Measurements from ENCODE around the gene ANKFN1. TPM values are rescaled to one million over a fixed set of nuclear protein-coding genes. Genes with fewer than 3 reads are reported as not detected.

ANKFN1 gene
- total RNA-seq, 1 experiment from 2014 or later, result not detected

- Histone ChIP-seq H3K27me3 (ENCODE audit: control insufficient read depth, insufficient read depth, low read length) (no peaks in the 10 kb centered on the region), H3K4me3 (ENCODE audit: insufficient read depth, low read depth, low read length) (no peak overlapping the region), H3K36me3 (replicated peaks; ENCODE audit: control insufficient read depth, insufficient read depth, low read length) (no peaks in the 10 kb centered on the region)
- no peak for DNase-seq
Observed at GRCh38 chr17:56310782-56311181, 157.5 kb downstream of the ANKFN1 start.

GRCh38 chr17:56313201-56313600, 159.9 kb downstream of the ANKFN1 start:
- no peaks in the 10 kb centered on the region for H3K27me3 ChIP-seq (ENCODE audit: control insufficient read depth, insufficient read depth, low read length)
- no peak for DNase-seq
- no peak overlapping the region for H3K4me3 ChIP-seq (ENCODE audit: insufficient read depth, low read depth, low read length)
- no peaks in the 10 kb centered on the region for H3K36me3 ChIP-seq (replicated peaks; ENCODE audit: control insufficient read depth, insufficient read depth, low read length)

DNA sequence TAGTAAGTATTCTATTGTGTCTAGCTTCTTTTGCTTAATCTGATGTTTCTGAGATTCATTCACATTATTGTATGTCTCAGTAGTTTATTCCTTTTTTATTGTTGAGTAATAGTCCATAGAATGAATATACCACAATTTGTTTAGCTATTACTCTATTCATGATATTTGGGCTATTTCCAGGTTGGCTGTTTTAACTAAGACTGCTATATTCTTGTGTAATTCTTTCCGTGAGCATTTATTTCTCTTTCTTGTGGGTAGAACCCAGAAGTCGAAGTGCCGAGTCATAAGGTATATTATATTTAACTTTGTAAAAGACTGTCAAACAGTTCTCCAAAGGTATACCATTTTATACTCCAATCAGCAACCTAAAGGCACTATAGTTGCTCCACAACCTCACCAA, 160.8 kb downstream of the ANKFN1 start:
- Histone ChIP-seq H3K4me3 (ENCODE audit: insufficient read depth, low read depth, low read length) (no peak overlapping the region), H3K36me3 (replicated peaks; ENCODE audit: control insufficient read depth, insufficient read depth, low read length) (no peaks in the 10 kb centered on the region), H3K27me3 (ENCODE audit: control insufficient read depth, insufficient read depth, low read length) (no peaks in the 10 kb centered on the region)
- DNase-seq, result no peak

DNA sequence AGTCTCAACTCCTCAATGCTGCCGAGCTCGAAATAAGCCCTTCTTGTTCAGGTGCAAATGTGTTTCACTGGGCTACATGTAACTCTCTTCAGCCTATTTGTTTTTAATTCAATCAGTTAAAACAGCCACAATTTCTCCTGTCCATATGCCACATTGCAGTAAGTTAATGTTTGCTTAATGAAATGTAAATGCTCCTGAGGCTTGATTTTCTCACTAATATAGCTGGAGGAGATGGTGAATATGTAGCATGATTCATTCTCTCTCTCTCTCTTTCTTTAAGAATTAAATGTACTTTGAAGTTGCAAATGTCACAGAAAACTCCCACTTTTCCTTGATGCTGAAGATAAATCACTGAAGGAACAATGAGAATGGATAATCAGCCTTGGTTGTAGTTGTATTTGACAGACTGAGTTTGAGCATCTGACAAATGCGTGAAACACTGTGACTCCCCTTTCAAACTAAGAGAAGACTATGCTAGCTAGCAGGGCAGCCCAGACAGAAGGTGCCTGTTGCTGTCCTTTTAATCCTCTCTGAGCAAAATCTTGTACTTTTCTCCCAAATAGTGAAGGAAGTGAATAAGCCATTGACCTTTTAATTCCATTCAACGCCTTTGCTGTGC, 161.8 kb downstream of the ANKFN1 start:
- no peak for DNase-seq
- H3K36me3 ChIP-seq (replicated peaks; ENCODE audit: control insufficient read depth, insufficient read depth, low read length), result no peaks in the 10 kb centered on the region
- H3K4me3 ChIP-seq (ENCODE audit: insufficient read depth, low read depth, low read length), result no peak overlapping the region
- H3K27me3 ChIP-seq (ENCODE audit: control insufficient read depth, insufficient read depth, low read length), result no peaks in the 10 kb centered on the region

- no peak overlapping the region for H3K4me3 ChIP-seq (ENCODE audit: insufficient read depth, low read depth, low read length)
- H3K36me3 ChIP-seq (replicated peaks; ENCODE audit: control insufficient read depth, insufficient read depth, low read length), result no peaks in the 10 kb centered on the region
- no peaks in the 10 kb centered on the region for H3K27me3 ChIP-seq (ENCODE audit: control insufficient read depth, insufficient read depth, low read length)
- DNase-seq, result no peak
Observed at GRCh38 chr17:56316604-56317003, 163.3 kb downstream of the ANKFN1 start.

DNA sequence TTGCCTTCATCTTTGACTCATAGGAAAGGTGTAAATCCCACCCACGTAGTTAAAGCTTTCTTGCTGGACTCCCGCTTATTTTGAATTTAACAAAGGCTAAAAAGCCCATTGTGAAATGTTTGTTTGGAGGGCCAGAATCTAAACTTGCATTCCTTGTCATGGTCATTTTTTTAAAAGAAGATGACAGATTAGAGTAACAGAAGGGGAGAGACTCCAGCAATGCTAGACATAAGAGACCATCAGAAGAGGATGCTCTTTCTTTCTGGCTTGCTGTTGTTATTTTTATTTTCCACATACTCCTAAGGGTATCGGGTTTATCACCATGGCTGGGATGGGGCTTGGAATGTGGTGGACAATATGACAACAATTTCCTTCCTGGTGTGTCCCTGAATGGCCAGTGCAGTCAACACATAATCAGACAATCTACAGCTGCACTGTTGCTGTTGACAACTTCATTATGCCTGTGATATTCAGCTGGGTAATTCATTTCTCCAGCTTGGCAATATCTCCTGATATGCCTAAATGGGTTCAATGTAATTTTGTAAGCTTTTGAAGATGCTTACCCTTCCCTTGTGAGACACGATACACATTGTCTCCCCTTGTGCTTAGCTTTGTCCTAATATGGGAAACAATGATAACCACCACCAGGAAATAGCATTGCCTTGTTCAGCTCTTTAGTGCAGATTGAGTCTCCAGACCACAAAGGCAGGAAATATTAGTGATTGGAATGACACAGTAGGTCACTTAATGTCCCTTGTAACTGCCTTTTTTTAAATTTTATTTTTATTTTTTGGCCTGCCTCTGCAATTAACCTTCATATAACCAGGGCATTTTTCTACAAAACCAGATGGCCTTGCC, 164.3 kb downstream of the ANKFN1 start:
- Histone ChIP-seq H3K27me3 (ENCODE audit: control insufficient read depth, insufficient read depth, low read length) (no peaks in the 10 kb centered on the region), H3K36me3 (replicated peaks; ENCODE audit: control insufficient read depth, insufficient read depth, low read length) (no peaks in the 10 kb centered on the region), H3K4me3 (ENCODE audit: insufficient read depth, low read depth, low read length) (no peak overlapping the region)
- no peak for DNase-seq

GRCh38 chr17:56319531-56319930, 166.3 kb downstream of the ANKFN1 start:
- DNase-seq, result peak; percentile 8
- H3K36me3 ChIP-seq (replicated peaks; ENCODE audit: control insufficient read depth, insufficient read depth, low read length), result no peaks in the 10 kb centered on the region
- H3K4me3 ChIP-seq (ENCODE audit: insufficient read depth, low read depth, low read length), result no peak overlapping the region
- H3K27me3 ChIP-seq (ENCODE audit: control insufficient read depth, insufficient read depth, low read length), result no peaks in the 10 kb centered on the region

GRCh38 chr17:56320443-56320842, 167.2 kb downstream of the ANKFN1 start:
- H3K27me3 ChIP-seq (ENCODE audit: control insufficient read depth, insufficient read depth, low read length), result no peaks in the 10 kb centered on the region
- 0 out of 2 replicates have a peak overlapping the region, but pooled peaks have one; percentile 1 for H3K4me3 ChIP-seq (ENCODE audit: insufficient read depth, low read depth, low read length)
- no peaks in the 10 kb centered on the region for H3K36me3 ChIP-seq (replicated peaks; ENCODE audit: control insufficient read depth, insufficient read depth, low read length)
- DNase-seq, result peak; percentile 3

DNA sequence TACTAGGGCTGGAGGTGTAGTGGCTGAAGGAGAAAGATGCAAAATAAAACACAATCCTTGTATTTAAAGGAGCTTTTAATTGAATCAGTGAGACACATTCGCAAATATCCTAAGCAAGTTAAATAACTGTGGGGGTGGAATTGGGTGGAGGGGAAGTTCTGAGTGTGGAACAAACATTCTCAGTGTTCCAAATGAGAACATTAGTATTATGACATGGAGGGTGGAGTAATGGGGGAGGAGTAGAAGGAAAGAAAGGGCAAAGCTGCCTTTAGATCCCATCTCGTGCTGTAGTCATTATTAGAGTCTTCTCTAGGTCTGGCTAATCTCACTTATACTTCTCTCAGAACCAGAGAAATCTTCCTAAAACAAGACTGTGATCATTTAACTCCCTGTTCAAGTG, 169.7 kb downstream of the ANKFN1 start:
- Histone ChIP-seq H3K4me3 (ENCODE audit: insufficient read depth, low read depth, low read length) (no peak overlapping the region), H3K27me3 (ENCODE audit: control insufficient read depth, insufficient read depth, low read length) (no peaks in the 10 kb centered on the region), H3K36me3 (replicated peaks; ENCODE audit: control insufficient read depth, insufficient read depth, low read length) (no peaks in the 10 kb centered on the region)
- DNase-seq, result no peak

GRCh38 chr17:56324676-56325075, 171.4 kb downstream of the ANKFN1 start:
- Histone ChIP-seq H3K27me3 (ENCODE audit: control insufficient read depth, insufficient read depth, low read length) (no peaks in the 10 kb centered on the region), H3K4me3 (ENCODE audit: insufficient read depth, low read depth, low read length) (no peak overlapping the region)
- no peak for DNase-seq

GRCh38 chr17:56325313-56326000, 172.2 kb downstream of the ANKFN1 start:
- no peak for DNase-seq
- Histone ChIP-seq H3K36me3 (replicated peaks; ENCODE audit: control insufficient read depth, insufficient read depth, low read length) (no peaks in the 10 kb centered on the region), H3K27me3 (ENCODE audit: control insufficient read depth, insufficient read depth, low read length) (no peaks in the 10 kb centered on the region), H3K4me3 (ENCODE audit: insufficient read depth, low read depth, low read length) (no peak overlapping the region)

More at GRCh38 chr17:56324676-56325075, 171.4 kb downstream of the ANKFN1 start:
- no peaks in the 10 kb centered on the region for H3K36me3 ChIP-seq (replicated peaks; ENCODE audit: control insufficient read depth, insufficient read depth, low read length)

- no peaks in the 10 kb centered on the region for H3K27me3 ChIP-seq (ENCODE audit: control insufficient read depth, insufficient read depth, low read length)
Observed at GRCh38 chr17:56326001-56326359, 172.7 kb downstream of the ANKFN1 start.

GRCh38 chr17:56347639-56348038, 194.4 kb downstream of the ANKFN1 start:
- Histone ChIP-seq H3K36me3 (replicated peaks; ENCODE audit: control insufficient read depth, insufficient read depth, low read length) (no peaks in the 10 kb centered on the region), H3K27me3 (ENCODE audit: control insufficient read depth, insufficient read depth, low read length) (no peaks in the 10 kb centered on the region), H3K4me3 (ENCODE audit: insufficient read depth, low read depth, low read length) (no peak overlapping the region)
- DNase-seq, result no peak

More at GRCh38 chr17:56326001-56326359, 172.7 kb downstream of the ANKFN1 start:
- no peak overlapping the region for H3K4me3 ChIP-seq (ENCODE audit: insufficient read depth, low read depth, low read length)
- DNase-seq, result no peak
- no peaks in the 10 kb centered on the region for H3K36me3 ChIP-seq (replicated peaks; ENCODE audit: control insufficient read depth, insufficient read depth, low read length)

GRCh38 chr17:56350592-56350991, 197.3 kb downstream of the ANKFN1 start:
- DNase-seq, result no peak
- Histone ChIP-seq H3K27me3 (ENCODE audit: control insufficient read depth, insufficient read depth, low read length) (no peaks in the 10 kb centered on the region), H3K4me3 (ENCODE audit: insufficient read depth, low read depth, low read length) (no peak overlapping the region), H3K36me3 (replicated peaks; ENCODE audit: control insufficient read depth, insufficient read depth, low read length) (no peaks in the 10 kb centered on the region)

- H3K36me3 ChIP-seq (replicated peaks; ENCODE audit: control insufficient read depth, insufficient read depth, low read length), result no peaks in the 10 kb centered on the region
Observed at GRCh38 chr17:56351675-56352074, 198.4 kb downstream of the ANKFN1 start.

More at GRCh38 chr17:56351675-56352074, 198.4 kb downstream of the ANKFN1 start:
- no peaks in the 10 kb centered on the region for H3K27me3 ChIP-seq (ENCODE audit: control insufficient read depth, insufficient read depth, low read length)
- H3K4me3 ChIP-seq (ENCODE audit: insufficient read depth, low read depth, low read length), result no peak overlapping the region
- DNase-seq, result no peak
